IMR-90 (cell line): ENCODE results near the gene MOV10L1. TPM values are rescaled to one million over a fixed set of nuclear protein-coding genes. Genes with fewer than 3 reads are reported as not detected.

Experiments used
- ATAC-seq: fragments of 200-7000 bp; cut with Tn5 transposase; 2 replicates; pipeline ENCODE4 v1.9.1; 2020; ENCODE audit warnings: low read depth, mild to moderate bottlenecking, moderate library complexity
- BruUV-seq: library from RNA; stranded (reverse); fragments of 400-500 nt; replicated peaks from 2 replicates; lab custom pipeline; 2021; lab: Mats Ljungman, UMichigan
- CTCF ChIA-PET: fragments of 300-600 bp; formaldehyde crosslinking; extraction: SDS; loops from one replicate; lab custom pipeline; 2021; ENCODE audit warnings: antibody characterized with exemption; lab: Yijun Ruan, JAX
- POLR2A ChIA-PET: fragments of 300-600 bp; sonication (Branson Sonifier 250); formaldehyde crosslinking; loops from one replicate; lab custom pipeline; 2022; ENCODE audit warnings: antibody characterized with exemption; ENCODE audit not compliant: unreplicated experiment; lab: Charles Lee
- DNase-seq: peaks from one replicate; pipeline ENCODE4 v3.0.0; 2013
- H2AFZ ChIP-seq: replicated peaks from 2 replicates; pipeline ENCODE3; 2013; ENCODE audit warnings: low read length, mild to moderate bottlenecking; ENCODE audit not compliant: poor library complexity
- H2AK5ac ChIP-seq: 2 replicates; pipeline ENCODE4 v1.6.1; 2013; ENCODE audit warnings: low read depth, low read length, inconsistent platforms
- H2AK9ac ChIP-seq: replicated peaks from 2 replicates; pipeline ENCODE3; 2013; ENCODE audit warnings: mild to moderate bottlenecking, low read depth, low read length, moderate library complexity; ENCODE audit not compliant: poor library complexity
- H2BK120ac ChIP-seq: 2 replicates; pipeline ENCODE4 v1.6.1; 2013; ENCODE audit warnings: low read depth, low read length, inconsistent platforms
- H2BK15ac ChIP-seq: 3 replicates; pipeline ENCODE4 v1.6.1; 2013; ENCODE audit warnings: low read depth, low read length, inconsistent platforms
- H2BK20ac ChIP-seq: 2 replicates; pipeline ENCODE4 v1.6.1; 2013; ENCODE audit warnings: low read depth, mild to moderate bottlenecking, inconsistent platforms, low read length, moderate library complexity
- H2BK5ac ChIP-seq: 2 replicates; pipeline ENCODE4 v1.6.1; 2013; ENCODE audit warnings: mild to moderate bottlenecking, low read depth, low read length, inconsistent platforms; ENCODE audit not compliant: poor library complexity, severe bottlenecking
- H3K14ac ChIP-seq: replicated peaks from 2 replicates; pipeline ENCODE4 v1.6.1; 2013; ENCODE audit warnings: low read depth, low read length, inconsistent platforms
- H3K18ac ChIP-seq: 2 replicates; pipeline ENCODE4 v1.6.1; 2013; ENCODE audit warnings: low read depth, low read length, control low read depth
- H3K23ac ChIP-seq: 2 replicates; pipeline ENCODE4 v1.6.1; 2013; ENCODE audit warnings: low read depth, low read length, inconsistent platforms
- H3K27ac ChIP-seq: 2 replicates; pipeline ENCODE4 v1.5.1; 2013; ENCODE audit warnings: mild to moderate bottlenecking, control low read depth, low read length; ENCODE audit not compliant: insufficient read depth
- H3K27me3 ChIP-seq: 2 replicates; pipeline ENCODE4 v1.6.1; 2013; ENCODE audit warnings: low read length; ENCODE audit not compliant: control insufficient read depth, insufficient read depth
- H3K36me3 ChIP-seq: 2 replicates; pipeline ENCODE4 v1.6.1; 2013; ENCODE audit warnings: low read length, mixed read lengths; ENCODE audit not compliant: control insufficient read depth, insufficient read depth
- H3K4ac ChIP-seq: 2 replicates; pipeline ENCODE4 v1.6.1; 2013; ENCODE audit warnings: low read depth, low read length, inconsistent platforms
- H3K4me1 ChIP-seq: 2 replicates; pipeline ENCODE4 v1.6.1; 2013; ENCODE audit warnings: low read length, mixed read lengths; ENCODE audit not compliant: control insufficient read depth, insufficient read depth
- H3K4me2 ChIP-seq: 2 replicates; pipeline ENCODE4 v1.6.1; 2013; ENCODE audit warnings: low read depth, mild to moderate bottlenecking, control low read depth, low read length, moderate library complexity
- H3K4me3 ChIP-seq: 2 replicates; pipeline ENCODE4 v1.5.1; 2013; ENCODE audit warnings: low read depth, mild to moderate bottlenecking, control low read depth, low read length, moderate library complexity; ENCODE audit not compliant: insufficient read depth
- H3K56ac ChIP-seq: 2 replicates; pipeline ENCODE4 v1.6.1; 2013; ENCODE audit warnings: low read length, inconsistent platforms; ENCODE audit not compliant: insufficient read depth; ENCODE audit errors: extremely low read depth
- H3K79me1 ChIP-seq, 2 experiments: 2 replicates each; pipeline ENCODE4 v1.6.1; 2013; ENCODE audit warnings: low read length in 2 of 2, inconsistent platforms in 1 of 2, low read depth in 1 of 2
- H3K9ac ChIP-seq: 2 replicates; pipeline ENCODE4 v1.6.1; 2013; ENCODE audit warnings: low read depth, low read length, control low read depth
- H3K9me1 ChIP-seq: 2 replicates; pipeline ENCODE4 v1.6.1; 2013; ENCODE audit warnings: low read length, inconsistent platforms; ENCODE audit not compliant: insufficient read depth
- H3K9me3 ChIP-seq: 2 replicates; pipeline ENCODE4 v1.6.1; 2013; ENCODE audit warnings: low read length; ENCODE audit not compliant: control insufficient read depth, insufficient read depth
- H4K20me1 ChIP-seq: 2 replicates; pipeline ENCODE4 v1.6.1; 2013; ENCODE audit warnings: low read length, inconsistent platforms; ENCODE audit not compliant: insufficient read depth
- H4K5ac ChIP-seq: 2 replicates; pipeline ENCODE4 v1.6.1; 2013; ENCODE audit warnings: mild to moderate bottlenecking, low read depth, low read length, control low read depth
- H4K8ac ChIP-seq, 2 experiments: 2 replicates each; pipeline ENCODE4 v1.6.1; 2013; ENCODE audit warnings: low read depth in 2 of 2, low read length in 2 of 2, control low read depth in 1 of 2, inconsistent platforms in 1 of 2
- H4K91ac ChIP-seq: 2 replicates; pipeline ENCODE4 v1.6.1; 2013; ENCODE audit warnings: low read depth, low read length, inconsistent platforms; ENCODE audit not compliant: insufficient read depth
- BHLHE40 ChIP-seq: fragments of 150-350 bp; IDR thresholded peaks from 2 replicates; pipeline ENCODE4 v1.6.1; 2016; ENCODE audit warnings: mild to moderate bottlenecking, low read depth, low read length
- CEBPB ChIP-seq: IDR thresholded peaks from 2 replicates; pipeline ENCODE4 v1.6.1; 2012; ENCODE audit warnings: low read depth, low read length, improper control_type of control experiment
- CHD1 ChIP-seq: IDR thresholded peaks from 2 replicates; pipeline ENCODE4 v1.6.1; 2012; ENCODE audit warnings: low read depth, low read length, improper control_type of control experiment
- FOS ChIP-seq: fragments of 150-350 bp; IDR thresholded peaks from 2 replicates; pipeline ENCODE4 v1.6.1; 2016; ENCODE audit warnings: low read depth, low read length
- MAFK ChIP-seq: IDR thresholded peaks from 2 replicates; pipeline ENCODE4 v1.6.1; 2012; ENCODE audit warnings: low read depth, low read length, improper control_type of control experiment
- MAZ ChIP-seq: IDR thresholded peaks from 2 replicates; pipeline ENCODE4 v1.6.1; 2012; ENCODE audit warnings: low read depth, mild to moderate bottlenecking, low read length, improper control_type of control experiment, moderate library complexity, borderline replicate concordance
- MXI1 ChIP-seq: IDR thresholded peaks from 2 replicates; pipeline ENCODE4 v1.6.1; 2012; ENCODE audit warnings: low read depth, mild to moderate bottlenecking, low read length, moderate library complexity, borderline replicate concordance
- NFE2L2 ChIP-seq: fragments of 150-350 bp; IDR thresholded peaks from 2 replicates; pipeline ENCODE4 v1.6.1; 2016; ENCODE audit warnings: low read depth, mild to moderate bottlenecking, low read length
- POLR2A ChIP-seq: IDR thresholded peaks from 2 replicates; pipeline ENCODE4 v1.6.1; 2012; ENCODE audit warnings: mild to moderate bottlenecking, low read depth, low read length
- RAD21 ChIP-seq: IDR thresholded peaks from 2 replicates; pipeline ENCODE4 v1.6.1; 2012; ENCODE audit warnings: low read length, improper control_type of control experiment
- RCOR1 ChIP-seq: IDR thresholded peaks from 2 replicates; pipeline ENCODE4 v1.6.1; 2012; ENCODE audit warnings: mild to moderate bottlenecking, low read length, improper control_type of control experiment; ENCODE audit not compliant: insufficient replicate concordance
- RFX5 ChIP-seq: IDR thresholded peaks from 2 replicates; pipeline ENCODE4 v1.8.0; 2012; ENCODE audit warnings: low read depth, mild to moderate bottlenecking, low read length, moderate library complexity
- SMC3 ChIP-seq: fragments of 150-350 bp; IDR thresholded peaks from 2 replicates; pipeline ENCODE4 v1.6.1; 2016; ENCODE audit warnings: low read depth, mild to moderate bottlenecking, antibody characterized with exemption, low read length, moderate library complexity
- WGBS, 2 experiments: methylation state at CpG; one replicate each; pipeline versions ENCODE4 v1.1.5 to v1.1.7; 2013; ENCODE audit warnings: missing lambda C conversion rate in 2 of 2; ENCODE audit not compliant: insufficient read length in 1 of 2; ENCODE audit errors: extremely low coverage in 2 of 2; 5-methylcytosine and 5-hydroxymethylcytosine counted together
- dilution Hi-C: fragments of 300-500 bp; cut with HindIII; formaldehyde crosslinking; loops from one replicate; pipeline ENCODE4 v1.14.3; 2018; ENCODE audit warnings: low sequenced_read_pairs; ENCODE audit not compliant: unreplicated experiment
- in situ Hi-C: fragments of 300-500 bp; cut with MboI; formaldehyde crosslinking; loops from 3 replicates; pipeline ENCODE4 v1.14.3; 2019; ENCODE audit warnings: low sequenced_read_pairs, inconsistent platforms, mixed read lengths
- intact Hi-C: fragments of 100-400 bp; cut with micrococcal nuclease; formaldehyde crosslinking; loops from 2 replicates; pipeline ENCODE4 v1.10.0; 2022
- polyA plus RNA-seq, 3 experiments: library from polyadenylated mRNA; depleted of rRNA; stranded (reverse); fragments of >200 nt; gene quantifications; 2 replicates each; pipeline ENCODE4 v1.2.3, GENCODE V29; 2012; ENCODE audit warnings: low replicate concordance in 1 of 3
- total RNA-seq: library from RNA; depleted of rRNA; stranded (reverse); fragments of >200 nt; gene quantifications from 2 replicates; pipeline ENCODE4 v1.2.3, GENCODE V29; 2012
- TF ChIP-seq, protein P1 (sequence below): fragments of 150-350 bp; IDR thresholded peaks from 2 replicates; pipeline ENCODE4 v1.6.1; 2016; ENCODE audit warnings: low read depth, mild to moderate bottlenecking, low read length, moderate library complexity, borderline replicate concordance
- TF ChIP-seq, protein P2 (sequence below): conservative IDR thresholded peaks from 2 replicates; pipeline ENCODE4 v1.5.1; 2012; ENCODE audit warnings: mild to moderate bottlenecking, low read depth, low read length, improper control_type of control experiment
- TF ChIP-seq, protein P3 (sequence below): fragments of 150-350 bp; IDR thresholded peaks from 2 replicates; pipeline ENCODE4 v1.6.1; 2017; ENCODE audit warnings: mild to moderate bottlenecking, antibody characterized with exemption, low read length, low read depth

Gene MOV10L1
- total and polyA plus RNA-seq, 2 of the 4 experiments (the other 2 are of a cell fraction), result 0.72 to 1.4 TPM

DNA sequence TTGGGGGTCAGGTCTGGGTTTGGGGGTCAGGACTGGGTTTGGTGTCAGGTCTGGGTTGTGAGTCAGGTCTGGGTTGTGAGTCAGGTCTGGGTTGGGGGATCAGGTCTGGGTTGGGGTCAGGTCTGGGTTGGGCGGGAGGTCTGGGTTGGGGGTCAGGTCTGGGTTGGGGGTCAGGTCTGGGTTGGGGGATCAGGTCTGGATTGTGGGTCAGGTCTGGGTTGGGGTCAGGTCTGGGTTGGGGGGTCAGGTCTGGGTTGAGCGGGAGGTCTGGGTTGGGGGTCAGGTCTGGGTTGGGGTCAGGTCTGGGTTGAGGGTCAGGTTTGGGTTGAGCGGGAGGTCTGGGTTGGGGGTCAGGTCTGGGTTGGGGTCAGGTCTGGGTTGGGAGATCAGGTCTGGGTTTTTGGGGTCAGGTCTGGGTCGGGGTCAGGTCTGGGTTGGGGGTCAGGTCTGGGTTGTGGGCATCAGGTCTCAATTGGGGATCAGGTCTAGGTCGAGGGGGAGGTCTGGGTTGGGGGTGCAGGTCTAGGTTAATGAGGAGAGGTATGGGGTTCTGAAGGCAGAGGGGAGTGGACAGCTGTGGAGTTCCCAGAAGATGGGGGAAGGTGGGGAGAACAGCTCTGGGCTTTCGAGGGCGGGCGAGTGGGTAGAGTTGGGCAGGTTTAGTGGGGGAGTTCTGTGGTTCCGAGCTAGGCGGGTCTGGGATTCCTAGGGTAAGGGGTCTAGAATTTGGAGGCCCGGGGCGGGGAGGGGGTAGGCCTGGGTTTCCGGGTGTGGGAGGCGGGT is 32.3 kb upstream of the MOV10L1 start:
- Histone ChIP-seq H3K4me2 (no peak overlapping the region), H2BK5ac (no peak overlapping the region), H3K4me3 (no peak overlapping the region), H2BK120ac (no peak overlapping the region), H3K9me3 (peaks cover 12% of the 10 kb centered on the region), H2BK20ac (no peak overlapping the region), H3K27me3 (peaks cover 39% of the 10 kb centered on the region), H2AFZ (no peak overlapping the region), H3K27ac (no peak overlapping the region), H4K8ac (no peak overlapping the region), H3K14ac (no peak overlapping the region), H3K4me1 (peaks cover 6% of the 10 kb centered on the region; the same call in 1 of the 2 replicates), H3K23ac (no peak overlapping the region), H3K56ac (no peak overlapping the region), H4K20me1 (no peaks in the 10 kb centered on the region), H3K9me1 (no peaks in the 10 kb centered on the region), H4K91ac (no peak overlapping the region), H3K9ac (no peak overlapping the region), H2AK5ac (no peak overlapping the region), H2AK9ac (no peak overlapping the region), H3K36me3 (no peaks in the 10 kb centered on the region), H3K79me1 (no peaks in the 10 kb centered on the region), H3K18ac (no peak overlapping the region), H4K5ac (no peak overlapping the region), H2BK15ac (no peak overlapping the region), H3K4ac (no peak overlapping the region)
- dilution Hi-C loops (no loop called here), intact Hi-C loops (no loop called here), in situ Hi-C loops (no loop called here)
- 72% methylated on average over 4 of the region's 14 CpGs; no CpG with 5 or more reads in 1 of the 2 experiments for WGBS, 2 experiments
- peak; percentile 14 for DNase-seq
- ATAC-seq, result no peak
- BruUV-seq, result no TSS peak
- ChIA-PET POLR2A (no interaction called here), CTCF (no interaction called here)
- TF ChIP-seq, protein P1, sequence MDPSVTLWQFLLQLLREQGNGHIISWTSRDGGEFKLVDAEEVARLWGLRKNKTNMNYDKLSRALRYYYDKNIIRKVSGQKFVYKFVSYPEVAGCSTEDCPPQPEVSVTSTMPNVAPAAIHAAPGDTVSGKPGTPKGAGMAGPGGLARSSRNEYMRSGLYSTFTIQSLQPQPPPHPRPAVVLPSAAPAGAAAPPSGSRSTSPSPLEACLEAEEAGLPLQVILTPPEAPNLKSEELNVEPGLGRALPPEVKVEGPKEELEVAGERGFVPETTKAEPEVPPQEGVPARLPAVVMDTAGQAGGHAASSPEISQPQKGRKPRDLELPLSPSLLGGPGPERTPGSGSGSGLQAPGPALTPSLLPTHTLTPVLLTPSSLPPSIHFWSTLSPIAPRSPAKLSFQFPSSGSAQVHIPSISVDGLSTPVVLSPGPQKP, result no peak
- no peak for TF ChIP-seq RCOR1
- no peak for TF ChIP-seq RFX5
- TF ChIP-seq MXI1, result no peak
- no peak for TF ChIP-seq FOS
- no peak for TF ChIP-seq MAZ
- TF ChIP-seq CHD1, result no peak
- TF ChIP-seq, protein P2, sequence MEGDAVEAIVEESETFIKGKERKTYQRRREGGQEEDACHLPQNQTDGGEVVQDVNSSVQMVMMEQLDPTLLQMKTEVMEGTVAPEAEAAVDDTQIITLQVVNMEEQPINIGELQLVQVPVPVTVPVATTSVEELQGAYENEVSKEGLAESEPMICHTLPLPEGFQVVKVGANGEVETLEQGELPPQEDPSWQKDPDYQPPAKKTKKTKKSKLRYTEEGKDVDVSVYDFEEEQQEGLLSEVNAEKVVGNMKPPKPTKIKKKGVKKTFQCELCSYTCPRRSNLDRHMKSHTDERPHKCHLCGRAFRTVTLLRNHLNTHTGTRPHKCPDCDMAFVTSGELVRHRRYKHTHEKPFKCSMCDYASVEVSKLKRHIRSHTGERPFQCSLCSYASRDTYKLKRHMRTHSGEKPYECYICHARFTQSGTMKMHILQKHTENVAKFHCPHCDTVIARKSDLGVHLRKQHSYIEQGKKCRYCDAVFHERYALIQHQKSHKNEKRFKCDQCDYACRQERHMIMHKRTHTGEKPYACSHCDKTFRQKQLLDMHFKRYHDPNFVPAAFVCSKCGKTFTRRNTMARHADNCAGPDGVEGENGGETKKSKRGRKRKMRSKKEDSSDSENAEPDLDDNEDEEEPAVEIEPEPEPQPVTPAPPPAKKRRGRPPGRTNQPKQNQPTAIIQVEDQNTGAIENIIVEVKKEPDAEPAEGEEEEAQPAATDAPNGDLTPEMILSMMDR, result no peak
- TF ChIP-seq NFE2L2, result no peak
- TF ChIP-seq, protein P3, sequence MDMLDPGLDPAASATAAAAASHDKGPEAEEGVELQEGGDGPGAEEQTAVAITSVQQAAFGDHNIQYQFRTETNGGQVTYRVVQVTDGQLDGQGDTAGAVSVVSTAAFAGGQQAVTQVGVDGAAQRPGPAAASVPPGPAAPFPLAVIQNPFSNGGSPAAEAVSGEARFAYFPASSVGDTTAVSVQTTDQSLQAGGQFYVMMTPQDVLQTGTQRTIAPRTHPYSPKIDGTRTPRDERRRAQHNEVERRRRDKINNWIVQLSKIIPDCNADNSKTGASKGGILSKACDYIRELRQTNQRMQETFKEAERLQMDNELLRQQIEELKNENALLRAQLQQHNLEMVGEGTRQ, result no peak
- no peak for TF ChIP-seq CEBPB
- TF ChIP-seq RAD21, result no peak
- no peak for TF ChIP-seq SMC3
- no peak for TF ChIP-seq POLR2A
- no peak for TF ChIP-seq MAFK
- no peak for TF ChIP-seq BHLHE40
